DND-41 (cell line): ENCODE results near the gene FOXN3.

Experiments
- ATAC-seq: fragments of 200-7000 bp; cut with Tn5 transposase; 3 replicates; pipeline ENCODE4 v1.9.1; 2021; ENCODE audit warnings: low read depth; ENCODE audit not compliant: insufficient read depth
- DNase-seq: peaks from one replicate; pipeline ENCODE4 v3.0.0-alpha.2; 2020
- H2AFZ ChIP-seq: 2 replicates; pipeline ENCODE4 v1.6.0; 2012; ENCODE audit warnings: low read depth, low read length
- H3K27ac ChIP-seq: 2 replicates; pipeline ENCODE4 v1.5.1; 2012; ENCODE audit warnings: low read length, inconsistent platforms
- H3K27me3 ChIP-seq: fragments of 200-600 bp; sonication (generic); 2 replicates; pipeline ENCODE4 v1.6.0; 2012; ENCODE audit warnings: low read length, mild to moderate bottlenecking, inconsistent platforms; ENCODE audit not compliant: insufficient read depth, poor library complexity
- H3K36me3 ChIP-seq: 2 replicates; pipeline ENCODE4 v1.5.1; 2012; ENCODE audit warnings: low read length, inconsistent platforms; ENCODE audit not compliant: insufficient read depth
- H3K4me1 ChIP-seq: 2 replicates; pipeline ENCODE4 v1.5.1; 2012; ENCODE audit warnings: mild to moderate bottlenecking, low read length; ENCODE audit not compliant: insufficient read depth
- H3K4me2 ChIP-seq: 2 replicates; pipeline ENCODE4 v1.6.0; 2012; ENCODE audit warnings: mild to moderate bottlenecking, moderate library complexity, low read length, inconsistent platforms; ENCODE audit not compliant: insufficient read depth
- H3K4me3 ChIP-seq, 2 experiments: fragments of 200-600 bp in 1 of 2; shearing (Covaris generic) in 1 of 2; 2 replicates each; pipeline ENCODE4 v1.5.1; 2012 to 2016; ENCODE audit warnings: inconsistent platforms in 2 of 2, low read length in 2 of 2, mild to moderate bottlenecking in 2 of 2, low read depth in 1 of 2, moderate library complexity in 1 of 2
- H3K79me2 ChIP-seq: 2 replicates; pipeline ENCODE4 v1.6.0; 2012; ENCODE audit warnings: low read length, inconsistent platforms; ENCODE audit not compliant: insufficient read depth
- H3K9ac ChIP-seq: 2 replicates; pipeline ENCODE4 v1.6.0; 2012; ENCODE audit warnings: low read depth, mild to moderate bottlenecking, inconsistent platforms, low read length, moderate library complexity
- H3K9me3 ChIP-seq: 2 replicates; pipeline ENCODE4 v1.5.1; 2012; ENCODE audit warnings: low read length, moderate library complexity, mild to moderate bottlenecking, inconsistent platforms; ENCODE audit not compliant: insufficient read depth, severe bottlenecking
- H4K20me1 ChIP-seq: 2 replicates; pipeline ENCODE4 v1.6.0; 2012; ENCODE audit warnings: low read length; ENCODE audit not compliant: insufficient read depth
- EZH2 ChIP-seq: IDR thresholded peaks from 3 replicates; pipeline ENCODE4 v1.6.1; 2012; ENCODE audit warnings: borderline replicate concordance, low read depth, mild to moderate bottlenecking, moderate library complexity, low read length, inconsistent platforms; ENCODE audit not compliant: severe bottlenecking
- TF ChIP-seq, protein P1 (sequence below): IDR thresholded peaks from 2 replicates; pipeline ENCODE4 v1.5.1; 2012; ENCODE audit warnings: borderline replicate concordance, low read length, moderate library complexity, mild to moderate bottlenecking; ENCODE audit not compliant: poor library complexity, severe bottlenecking; ENCODE audit errors: extremely low read depth

FOXN3 gene

GRCh38 chr14:89142366-89142765 is 274.7 kb downstream of the FOXN3 start:
- no peak overlapping the region for H3K4me2 ChIP-seq
- H3K79me2 ChIP-seq: no peaks in the 10 kb centered on the region
- H3K4me3 ChIP-seq: no peak overlapping the region
- H3K4me1 ChIP-seq: peaks cover 5% of the 10 kb centered on the region; the same call in 1 of the 2 replicates
- no peak overlapping the region for H2AFZ ChIP-seq
- no peaks in the 10 kb centered on the region for H4K20me1 ChIP-seq
- no peak for TF ChIP-seq EZH2
- TF ChIP-seq, protein P1, sequence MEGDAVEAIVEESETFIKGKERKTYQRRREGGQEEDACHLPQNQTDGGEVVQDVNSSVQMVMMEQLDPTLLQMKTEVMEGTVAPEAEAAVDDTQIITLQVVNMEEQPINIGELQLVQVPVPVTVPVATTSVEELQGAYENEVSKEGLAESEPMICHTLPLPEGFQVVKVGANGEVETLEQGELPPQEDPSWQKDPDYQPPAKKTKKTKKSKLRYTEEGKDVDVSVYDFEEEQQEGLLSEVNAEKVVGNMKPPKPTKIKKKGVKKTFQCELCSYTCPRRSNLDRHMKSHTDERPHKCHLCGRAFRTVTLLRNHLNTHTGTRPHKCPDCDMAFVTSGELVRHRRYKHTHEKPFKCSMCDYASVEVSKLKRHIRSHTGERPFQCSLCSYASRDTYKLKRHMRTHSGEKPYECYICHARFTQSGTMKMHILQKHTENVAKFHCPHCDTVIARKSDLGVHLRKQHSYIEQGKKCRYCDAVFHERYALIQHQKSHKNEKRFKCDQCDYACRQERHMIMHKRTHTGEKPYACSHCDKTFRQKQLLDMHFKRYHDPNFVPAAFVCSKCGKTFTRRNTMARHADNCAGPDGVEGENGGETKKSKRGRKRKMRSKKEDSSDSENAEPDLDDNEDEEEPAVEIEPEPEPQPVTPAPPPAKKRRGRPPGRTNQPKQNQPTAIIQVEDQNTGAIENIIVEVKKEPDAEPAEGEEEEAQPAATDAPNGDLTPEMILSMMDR: no peak
- no peaks in the 10 kb centered on the region for H3K36me3 ChIP-seq
- DNase-seq (no peak), ATAC-seq (no peak)
- no peaks in the 10 kb centered on the region for H3K9me3 ChIP-seq
- H3K27me3 ChIP-seq: no peaks in the 10 kb centered on the region
- no peak overlapping the region for H3K27ac ChIP-seq
- H3K9ac ChIP-seq: no peak overlapping the region

GRCh38 chr14:89141862-89142261 is 275.2 kb downstream of the FOXN3 start:
- TF ChIP-seq, protein P1: no peak
- no peak for TF ChIP-seq EZH2
- DNase-seq (no peak), ATAC-seq (no peak)
- no peak overlapping the region for H3K27ac ChIP-seq
- H3K4me3 ChIP-seq: no peak overlapping the region
- H3K4me2 ChIP-seq: no peak overlapping the region
- H3K9ac ChIP-seq: no peak overlapping the region
- H3K79me2 ChIP-seq: no peaks in the 10 kb centered on the region
- no peaks in the 10 kb centered on the region for H4K20me1 ChIP-seq
- H3K27me3 ChIP-seq: no peaks in the 10 kb centered on the region
- H2AFZ ChIP-seq: no peak overlapping the region
- peaks cover 5% of the 10 kb centered on the region; the same call in 1 of the 2 replicates for H3K4me1 ChIP-seq
- H3K36me3 ChIP-seq: no peaks in the 10 kb centered on the region
- peaks cover 2% of the 10 kb centered on the region for H3K9me3 ChIP-seq

DNA sequence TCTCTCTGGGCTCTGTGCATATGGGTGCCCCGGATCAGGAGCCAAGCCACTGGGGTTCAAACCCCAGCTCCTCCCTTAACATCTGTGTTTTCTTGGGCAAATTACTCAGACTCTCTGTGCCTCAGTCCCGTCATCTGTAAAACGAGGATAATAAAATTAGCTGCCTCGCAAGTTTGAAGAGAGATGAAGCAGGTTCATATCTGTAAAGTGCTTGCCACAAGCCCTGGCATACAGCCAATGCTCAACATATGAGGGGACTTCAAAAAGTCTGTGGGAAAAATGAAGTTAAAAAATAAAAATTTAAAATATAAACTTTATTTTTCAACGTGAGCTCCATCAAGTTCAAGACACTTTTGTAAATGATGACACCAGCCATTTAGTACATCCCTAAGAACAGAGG is 276.7 kb downstream of the FOXN3 start:
- Histone ChIP-seq H2AFZ (no peak overlapping the region), H3K27ac (no peak overlapping the region), H4K20me1 (no peaks in the 10 kb centered on the region), H3K79me2 (no peaks in the 10 kb centered on the region), H3K4me1 (peaks cover 5% of the 10 kb centered on the region; the same call in 1 of the 2 replicates), H3K9ac (no peak overlapping the region), H3K9me3 (peaks cover 10% of the 10 kb centered on the region), H3K36me3 (no peaks in the 10 kb centered on the region), H3K27me3 (no peaks in the 10 kb centered on the region), H3K4me3 (no peak overlapping the region), H3K4me2 (no peak overlapping the region)
- DNase-seq (no peak), ATAC-seq (0 out of 3 replicates have a peak, but pooled peaks have one; percentile 35)
- TF ChIP-seq, protein P1: no peak
- no peak for TF ChIP-seq EZH2
